ENCODE results near the gene TLNRD1.

The TLNRD1 gene

DNA sequence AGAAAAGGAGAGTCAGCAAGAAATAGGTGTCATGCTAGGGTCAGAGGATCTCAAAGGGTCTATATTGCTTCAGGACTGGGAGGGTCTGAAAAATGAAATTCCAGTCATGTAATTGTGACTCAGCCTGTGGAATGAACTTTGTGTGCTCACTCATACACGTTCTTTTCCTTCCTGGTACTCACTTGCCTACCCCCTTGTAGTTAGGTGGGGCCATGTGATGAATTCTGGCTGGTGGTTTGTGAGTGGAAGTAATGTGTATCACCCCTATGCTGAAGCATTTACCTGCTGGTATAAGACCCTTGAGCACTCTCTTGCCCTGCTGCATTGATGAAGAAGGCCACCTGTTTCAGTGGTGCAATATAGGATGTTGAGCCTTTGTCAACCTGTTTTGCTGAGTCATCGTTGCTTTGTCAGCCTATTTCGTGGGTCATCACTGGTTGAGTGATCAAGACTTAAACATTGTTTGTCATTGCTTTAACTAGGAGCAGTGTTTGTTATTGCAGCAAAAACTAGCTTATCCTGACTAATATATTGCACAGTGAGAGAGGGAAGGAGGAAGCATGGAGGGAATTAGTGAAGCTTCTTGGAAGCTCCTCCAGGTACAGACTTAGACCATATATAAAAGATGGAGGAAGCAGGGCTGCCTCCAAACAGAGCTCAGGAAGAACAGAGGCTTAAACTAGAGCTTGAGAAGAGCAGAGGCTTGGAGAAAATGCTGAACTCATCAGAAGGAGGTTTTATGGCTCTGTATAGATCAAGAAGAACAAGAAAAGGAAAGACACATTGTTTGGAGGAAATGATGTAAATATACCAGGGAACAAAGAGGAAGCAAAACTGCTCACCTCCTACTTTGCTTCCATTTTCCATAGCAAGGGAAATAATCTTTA lies 28.9 kb downstream of the TLNRD1 start:
- ATAC-seq (replicated peaks; ENCODE audit: extremely low read depth, poor library complexity, severe bottlenecking): no peak
- Mint-ChIP-seq H3K9me3 (peaks cover 6% of the 10 kb centered on the region), H3K36me3 (ENCODE audit: insufficient read depth) (no peaks in the 10 kb centered on the region), H3K27me3 (peaks cover 20% of the 10 kb centered on the region), H3K4me3 (no peak overlapping the region), H3K4me1 (no peaks in the 10 kb centered on the region), H3K27ac (ENCODE audit: low read depth) (no peak overlapping the region)
- DNase-seq (ENCODE audit: low spot score in 2 of 2): no peak

DNA sequence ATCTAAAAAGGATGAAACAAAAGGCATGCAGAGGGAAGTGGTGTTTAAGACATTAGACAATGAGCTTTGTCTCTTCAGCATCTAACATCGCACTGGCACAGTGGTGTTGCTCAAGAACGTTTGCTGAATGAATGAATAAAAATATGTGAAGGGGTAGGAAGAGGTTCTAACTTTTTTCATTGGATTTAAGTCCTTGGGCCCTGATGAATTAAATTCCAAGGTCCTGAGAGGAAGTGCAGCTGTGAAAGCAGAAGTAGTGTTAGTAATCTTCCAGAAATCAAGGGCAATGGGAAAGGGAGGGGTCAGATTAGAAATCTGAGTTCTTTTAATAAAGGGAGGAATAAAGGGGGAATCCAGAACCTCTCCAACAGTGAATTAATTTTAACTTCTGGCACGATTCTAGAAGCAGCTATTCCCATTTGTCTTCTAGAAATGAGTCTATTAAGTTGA lies 29.6 kb downstream of the TLNRD1 start:
- Mint-ChIP-seq H3K9me3 (peaks cover 6% of the 10 kb centered on the region), H3K4me1 (no peaks in the 10 kb centered on the region), H3K27me3 (peaks cover 20% of the 10 kb centered on the region), H3K36me3 (ENCODE audit: insufficient read depth) (no peaks in the 10 kb centered on the region), H3K4me3 (no peak overlapping the region), H3K27ac (ENCODE audit: low read depth) (no peak overlapping the region)
- ATAC-seq (replicated peaks; ENCODE audit: extremely low read depth, poor library complexity, severe bottlenecking) (no peak), DNase-seq (ENCODE audit: low spot score in 2 of 2) (no peak)

DNA sequence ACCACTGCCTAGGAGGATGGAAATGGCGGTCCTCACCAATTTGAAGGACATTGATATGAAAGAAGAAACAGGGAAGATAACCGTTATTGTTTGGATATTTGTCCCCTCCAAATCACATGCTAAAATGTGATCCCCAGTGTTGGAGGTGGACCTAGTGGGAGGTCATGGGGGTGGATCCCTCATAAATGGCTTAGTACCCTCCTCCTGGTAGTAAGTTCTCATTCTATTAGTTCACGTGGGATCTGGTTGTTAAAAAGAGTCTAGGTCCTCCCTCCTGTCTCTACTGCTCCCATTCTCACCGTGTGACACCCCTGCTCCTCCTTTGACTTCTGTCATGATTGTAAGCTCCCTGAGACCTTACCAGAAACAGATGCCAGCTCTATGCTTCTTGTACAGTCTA lies 30.5 kb downstream of the TLNRD1 start:
- Mint-ChIP-seq H3K36me3 (ENCODE audit: insufficient read depth) (no peaks in the 10 kb centered on the region), H3K4me1 (no peaks in the 10 kb centered on the region), H3K27me3 (peaks cover 20% of the 10 kb centered on the region), H3K9me3 (peaks cover 6% of the 10 kb centered on the region), H3K27ac (ENCODE audit: low read depth) (no peak overlapping the region), H3K4me3 (no peak overlapping the region)
- DNase-seq (ENCODE audit: low spot score in 2 of 2): no peak
- ATAC-seq (replicated peaks; ENCODE audit: extremely low read depth, poor library complexity, severe bottlenecking): no peak

DNA sequence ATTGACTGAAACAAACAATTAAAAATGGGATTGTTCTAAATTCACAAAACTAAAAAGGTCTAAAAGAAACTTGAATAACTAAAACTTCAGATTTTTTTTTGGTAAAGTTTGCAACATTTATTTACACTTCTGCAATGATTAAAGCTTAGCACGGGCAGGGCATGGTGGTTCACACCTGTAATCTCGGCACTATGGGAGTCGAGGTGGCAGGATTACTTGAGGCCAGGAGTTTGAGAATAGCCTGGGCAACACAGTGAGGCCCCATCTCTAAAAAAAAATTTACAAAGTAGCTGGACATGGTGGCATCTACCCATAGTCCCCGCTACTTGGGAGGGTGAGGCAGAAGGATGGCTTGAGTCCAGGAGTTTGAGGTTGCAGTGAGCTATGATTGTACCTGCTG lies 31.6 kb downstream of the TLNRD1 start:
- DNase-seq (ENCODE audit: low spot score in 2 of 2) (no peak), ATAC-seq (replicated peaks; ENCODE audit: extremely low read depth, poor library complexity, severe bottlenecking) (no peak)
- H3K27me3 Mint-ChIP-seq: peaks cover 20% of the 10 kb centered on the region
- no peak overlapping the region for H3K4me3 Mint-ChIP-seq
- H3K36me3 Mint-ChIP-seq (ENCODE audit: insufficient read depth): no peaks in the 10 kb centered on the region
- no peaks in the 10 kb centered on the region for H3K4me1 Mint-ChIP-seq
- no peak overlapping the region for H3K27ac Mint-ChIP-seq (ENCODE audit: low read depth)
- H3K9me3 Mint-ChIP-seq: peaks cover 6% of the 10 kb centered on the region

DNA sequence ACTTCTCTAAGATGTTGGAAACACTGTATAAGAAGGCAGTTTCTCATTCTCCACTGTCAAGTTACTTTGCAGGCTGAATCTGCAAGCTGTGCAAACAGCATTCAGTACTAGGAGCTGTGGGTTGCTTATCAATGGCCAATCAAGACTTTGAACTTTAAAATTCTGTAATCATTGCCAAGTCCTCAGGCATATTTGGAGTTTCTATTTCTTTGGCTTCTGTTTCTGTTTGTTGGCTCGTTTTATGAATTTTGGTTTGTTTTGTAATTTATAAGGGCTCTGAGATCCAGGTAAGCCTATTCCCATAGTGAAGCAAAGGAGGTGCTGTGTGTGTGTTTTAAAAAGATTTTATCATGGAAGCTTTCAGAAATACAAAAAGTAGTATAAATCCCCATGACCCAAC lies 32.1 kb downstream of the TLNRD1 start:
- no peaks in the 10 kb centered on the region for H3K36me3 Mint-ChIP-seq (ENCODE audit: insufficient read depth)
- no peaks in the 10 kb centered on the region for H3K4me1 Mint-ChIP-seq
- peaks cover 20% of the 10 kb centered on the region for H3K27me3 Mint-ChIP-seq
- ATAC-seq (replicated peaks; ENCODE audit: extremely low read depth, poor library complexity, severe bottlenecking) (no peak), DNase-seq (ENCODE audit: low spot score in 2 of 2) (no peak)
- H3K4me3 Mint-ChIP-seq: no peak overlapping the region
- no peak overlapping the region for H3K27ac Mint-ChIP-seq (ENCODE audit: low read depth)
- peaks cover 6% of the 10 kb centered on the region for H3K9me3 Mint-ChIP-seq

DNA sequence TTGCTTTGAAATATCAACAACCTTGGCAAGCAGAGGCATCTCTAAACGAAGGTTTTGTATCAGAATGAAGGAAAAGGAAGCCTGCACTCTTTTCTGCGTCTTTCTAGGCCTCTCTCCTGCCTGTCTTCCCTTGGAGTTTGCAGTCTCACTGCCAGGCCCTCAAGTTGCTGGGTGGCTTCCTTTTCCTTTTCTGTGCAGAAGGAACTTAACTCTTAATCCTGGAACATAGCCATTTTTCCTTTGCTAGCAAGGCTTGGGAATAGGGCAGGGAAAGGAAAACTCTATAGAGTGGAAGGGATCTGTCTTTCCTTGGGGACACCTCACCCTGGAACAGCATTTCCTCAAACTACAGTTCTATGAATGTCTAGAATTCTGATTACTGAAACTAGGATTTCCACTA lies 32.8 kb downstream of the TLNRD1 start:
- ATAC-seq (replicated peaks; ENCODE audit: extremely low read depth, poor library complexity, severe bottlenecking) (no peak), DNase-seq (ENCODE audit: low spot score in 2 of 2) (no peak)
- H3K27ac Mint-ChIP-seq (ENCODE audit: low read depth): no peak overlapping the region

DNA sequence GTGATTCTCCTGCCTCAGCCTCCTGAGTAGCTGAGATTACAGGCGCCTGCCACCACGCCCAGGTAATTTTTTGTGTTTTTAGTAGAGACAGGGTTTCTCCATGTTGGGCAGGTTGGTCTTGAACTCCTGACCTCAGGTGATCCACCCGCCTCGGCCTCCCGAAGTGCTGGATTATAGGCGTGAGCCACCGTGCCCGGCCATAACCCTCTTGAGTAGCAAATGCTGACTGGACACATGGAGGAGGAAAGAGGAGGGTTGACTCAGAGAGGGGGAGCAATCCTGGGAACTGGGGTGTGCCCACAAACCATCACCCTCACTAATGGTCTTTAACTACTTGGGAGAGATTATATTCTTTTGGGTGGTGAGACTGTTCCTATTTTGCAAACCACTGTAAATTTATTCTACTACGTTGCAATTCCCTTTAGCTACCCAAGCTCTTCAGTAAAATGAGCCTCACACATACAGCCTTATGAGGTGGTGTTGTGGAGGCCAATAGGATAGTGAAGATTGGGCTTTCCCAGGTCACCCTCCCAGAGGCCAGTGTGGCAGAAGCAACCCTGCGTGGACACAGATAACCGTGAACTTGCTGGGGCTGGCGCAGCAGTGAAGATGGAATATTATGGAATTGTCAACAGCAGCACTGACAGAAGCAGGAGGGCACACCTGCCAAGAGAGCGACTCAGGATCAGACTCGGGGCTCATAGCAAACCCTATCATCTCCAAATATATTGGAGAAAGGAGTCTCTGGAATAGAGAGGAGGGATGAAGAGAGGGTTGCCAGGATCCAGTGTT lies 37.4 kb downstream of the TLNRD1 start:
- ATAC-seq (replicated peaks; ENCODE audit: extremely low read depth, poor library complexity, severe bottlenecking): no peak
- no peak overlapping the region for H3K27ac Mint-ChIP-seq (ENCODE audit: low read depth)
- H3K27me3 Mint-ChIP-seq: no peaks in the 10 kb centered on the region
- H3K9me3 Mint-ChIP-seq: no peaks in the 10 kb centered on the region
- DNase-seq (ENCODE audit: low spot score in 2 of 2): no peak
- H3K4me3 Mint-ChIP-seq: no peak overlapping the region
- peaks cover 6% of the 10 kb centered on the region for H3K4me1 Mint-ChIP-seq
- H3K36me3 Mint-ChIP-seq (ENCODE audit: insufficient read depth): no peaks in the 10 kb centered on the region

More for the DNA sequence above, 32.8 kb downstream of the TLNRD1 start:
- Mint-ChIP-seq H3K27me3 (peaks cover 20% of the 10 kb centered on the region), H3K36me3 (ENCODE audit: insufficient read depth) (no peaks in the 10 kb centered on the region), H3K9me3 (peaks cover 6% of the 10 kb centered on the region), H3K4me3 (no peak overlapping the region), H3K4me1 (no peaks in the 10 kb centered on the region)

DNA sequence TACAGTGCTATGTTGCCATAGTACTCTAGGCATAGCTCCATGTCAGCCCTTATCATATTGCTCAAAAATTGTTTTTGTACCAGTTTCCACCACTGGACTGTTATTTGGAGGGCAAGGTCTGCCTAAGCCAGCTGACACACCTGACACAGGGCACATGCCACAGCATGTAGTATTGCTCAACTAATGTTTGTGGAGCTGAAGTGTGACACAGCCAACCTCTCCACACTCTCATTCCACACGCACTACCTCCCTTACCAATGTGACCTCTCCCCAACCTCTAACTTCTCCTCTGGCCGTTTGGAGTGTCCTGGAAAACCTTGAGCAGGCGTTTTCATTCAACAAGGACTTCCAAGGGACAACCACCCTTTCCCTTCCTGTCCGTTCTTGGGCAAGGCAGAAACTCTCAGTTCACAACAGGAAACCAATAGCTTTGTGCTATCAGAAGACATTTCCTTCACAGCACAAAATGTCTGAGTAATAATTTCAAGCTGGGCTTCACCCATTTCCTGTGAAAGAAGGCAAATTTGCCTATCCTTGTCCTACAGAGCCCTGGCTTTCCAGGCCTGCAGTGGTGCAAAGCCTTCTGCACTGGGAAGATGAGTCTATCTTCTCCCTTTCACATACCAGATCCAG lies 38.4 kb downstream of the TLNRD1 start:
- no peak for ATAC-seq (replicated peaks; ENCODE audit: extremely low read depth, poor library complexity, severe bottlenecking)

DNA sequence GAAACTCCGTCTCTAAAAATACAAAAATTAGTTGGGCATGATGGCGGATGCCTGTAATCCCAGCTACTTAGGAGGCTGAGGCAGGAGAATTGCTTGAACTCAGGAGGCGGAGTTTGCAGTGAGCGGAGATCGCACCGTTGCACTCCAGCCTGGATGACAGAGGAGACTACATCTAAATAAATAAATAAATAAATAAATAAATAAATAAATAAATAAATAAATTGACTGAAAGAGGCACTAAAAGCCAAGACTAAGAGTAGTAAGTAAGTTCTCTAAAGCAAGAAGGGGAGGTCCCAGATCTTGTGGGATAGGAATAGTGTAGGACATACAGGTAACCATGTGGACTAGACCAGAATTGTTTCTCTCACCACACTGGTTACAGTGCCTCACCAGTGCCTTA lies 40.0 kb downstream of the TLNRD1 start:
- Mint-ChIP-seq H3K4me1 (peaks cover 6% of the 10 kb centered on the region), H3K27me3 (no peaks in the 10 kb centered on the region), H3K36me3 (ENCODE audit: insufficient read depth) (peaks cover 1% of the 10 kb centered on the region), H3K9me3 (peaks cover 2% of the 10 kb centered on the region), H3K27ac (ENCODE audit: low read depth) (no peak overlapping the region), H3K4me3 (no peak overlapping the region)
- ATAC-seq (replicated peaks; ENCODE audit: extremely low read depth, poor library complexity, severe bottlenecking) (no peak), DNase-seq (ENCODE audit: low spot score in 2 of 2) (no peak)

More for the DNA sequence above, 38.4 kb downstream of the TLNRD1 start:
- H3K27me3 Mint-ChIP-seq: no peaks in the 10 kb centered on the region
- H3K4me1 Mint-ChIP-seq: peaks cover 6% of the 10 kb centered on the region
- H3K36me3 Mint-ChIP-seq (ENCODE audit: insufficient read depth): peaks cover 1% of the 10 kb centered on the region
- H3K27ac Mint-ChIP-seq (ENCODE audit: low read depth): no peak overlapping the region
- H3K9me3 Mint-ChIP-seq: no peaks in the 10 kb centered on the region
- no peak overlapping the region for H3K4me3 Mint-ChIP-seq
- DNase-seq (ENCODE audit: low spot score in 2 of 2): no peak

DNA sequence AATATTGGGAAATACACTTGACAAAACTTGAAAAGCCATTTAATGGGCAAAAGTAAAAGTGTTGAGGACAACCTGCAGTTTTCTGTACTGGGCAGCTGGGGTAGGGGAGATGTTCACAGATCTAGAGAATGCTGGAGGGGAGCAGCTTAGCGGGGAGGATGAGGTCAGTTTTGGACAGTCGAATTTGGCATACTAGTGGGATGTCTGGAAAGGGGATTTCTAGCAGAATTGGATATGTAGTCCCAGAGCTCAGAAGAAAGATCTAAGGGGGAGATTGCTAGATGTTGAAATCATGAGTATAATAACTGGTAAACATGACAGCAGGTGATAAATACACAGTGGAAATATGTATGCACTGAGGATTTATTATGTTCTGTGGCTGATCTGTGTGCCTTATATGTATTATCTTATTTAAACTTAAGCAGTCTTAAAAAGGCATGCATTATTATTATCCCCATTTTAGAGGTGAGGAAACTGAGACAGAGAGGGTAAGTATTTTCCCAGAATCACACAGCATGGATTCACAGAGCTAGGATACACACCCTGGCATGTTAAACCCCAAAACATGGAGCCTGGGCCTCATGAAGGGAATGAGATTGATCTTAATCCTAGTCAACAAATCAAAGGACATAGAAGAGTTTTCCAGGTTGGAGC lies 42.7 kb downstream of the TLNRD1 start:
- Mint-ChIP-seq H3K36me3 (ENCODE audit: insufficient read depth) (peaks cover 1% of the 10 kb centered on the region), H3K4me1 (peaks cover 6% of the 10 kb centered on the region), H3K4me3 (no peak overlapping the region), H3K27ac (ENCODE audit: low read depth) (no peak overlapping the region), H3K9me3 (peaks cover 6% of the 10 kb centered on the region), H3K27me3 (no peaks in the 10 kb centered on the region)
- DNase-seq (ENCODE audit: low spot score in 2 of 2) (no peak), ATAC-seq (replicated peaks; ENCODE audit: extremely low read depth, poor library complexity, severe bottlenecking) (no peak)

DNA sequence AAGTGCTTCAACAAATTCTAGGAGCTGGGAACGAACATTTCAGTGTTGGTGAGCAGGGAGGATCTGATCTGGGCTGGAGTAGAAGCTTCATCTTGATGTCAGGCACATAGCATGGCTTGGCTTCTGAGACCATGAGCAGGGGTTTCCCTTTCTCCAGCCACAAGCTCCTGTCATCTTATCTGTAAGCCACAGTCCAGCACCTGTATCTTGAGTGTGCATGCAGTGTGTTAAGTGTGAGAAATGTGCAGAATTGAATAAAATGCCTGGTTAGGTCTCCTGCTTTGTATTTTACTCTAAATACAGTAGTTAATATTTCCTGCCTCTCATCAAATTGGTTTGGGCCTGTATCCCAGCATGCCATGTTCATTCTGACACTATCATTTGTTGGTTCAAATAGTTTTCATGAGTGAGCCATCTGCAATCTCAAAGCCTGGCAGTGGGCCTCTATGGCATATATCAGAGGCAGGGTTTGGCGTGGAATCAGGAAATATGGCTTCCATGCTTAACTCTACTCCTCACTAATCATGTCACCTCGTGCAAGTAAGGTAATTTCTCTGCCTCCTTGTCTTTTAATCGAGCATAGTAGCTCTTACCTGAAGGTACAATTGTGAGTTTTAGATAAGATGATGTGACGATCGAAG lies 43.3 kb downstream of the TLNRD1 start:
- Mint-ChIP-seq H3K4me3 (no peak overlapping the region), H3K27me3 (no peaks in the 10 kb centered on the region), H3K4me1 (peaks cover 4% of the 10 kb centered on the region), H3K27ac (ENCODE audit: low read depth) (no peak overlapping the region), H3K9me3 (peaks cover 6% of the 10 kb centered on the region), H3K36me3 (ENCODE audit: insufficient read depth) (peaks cover 1% of the 10 kb centered on the region)
- no peak for DNase-seq (ENCODE audit: low spot score in 2 of 2)
- ATAC-seq (replicated peaks; ENCODE audit: extremely low read depth, poor library complexity, severe bottlenecking): no peak

DNA sequence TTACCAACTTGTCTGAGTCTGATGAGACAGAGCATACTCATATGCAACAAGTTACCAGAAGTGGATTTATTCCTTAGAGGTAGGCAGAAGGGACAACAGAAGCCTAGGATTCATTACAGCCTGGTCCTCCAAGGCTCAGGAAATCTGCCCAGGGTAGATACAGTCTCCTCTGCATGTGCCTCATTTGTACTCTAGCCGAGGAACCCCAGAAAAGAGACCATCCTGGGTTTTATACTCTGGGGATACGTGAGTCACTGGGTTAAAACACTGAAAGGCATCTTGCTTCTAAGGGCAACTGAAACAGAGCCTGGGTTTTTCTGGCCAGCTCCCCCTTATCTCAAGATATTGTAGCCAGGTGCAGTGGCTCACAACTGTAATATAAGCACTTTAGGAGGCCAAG lies 45.6 kb downstream of the TLNRD1 start:
- Mint-ChIP-seq H3K9me3 (peaks cover 6% of the 10 kb centered on the region), H3K4me1 (no peaks in the 10 kb centered on the region), H3K27ac (ENCODE audit: low read depth) (no peak overlapping the region), H3K27me3 (no peaks in the 10 kb centered on the region), H3K36me3 (ENCODE audit: insufficient read depth) (peaks cover 1% of the 10 kb centered on the region), H3K4me3 (no peak overlapping the region)
- DNase-seq (ENCODE audit: low spot score in 2 of 2) (no peak), ATAC-seq (replicated peaks; ENCODE audit: extremely low read depth, poor library complexity, severe bottlenecking) (no peak)

Data from central memory CD8-positive, alpha-beta T cell (primary cell).